ENCODE data around the gene TAF11L14. TPM values are rescaled to one million over a fixed set of nuclear protein-coding genes. Genes with fewer than 3 reads are reported as not detected.

TAF11L14 gene
- total and polyA plus RNA-seq, 4 donors: not detected

GRCh38 chr5:17679597-17680203 is 45.4 kb downstream of the TAF11L14 start:
- 87% methylated on average over 8 of the region's 8 CpGs for whole genome bisulfite sequencing
- Histone ChIP-seq H3K9ac (ENCODE audit: low read depth in 1 of 2, low read length in 2 of 2) (no peak overlapping the region), H3K9me3 (ENCODE audit: control insufficient read depth in 4 of 4, low read length in 3 of 4) (no peaks in the 10 kb centered on the region), H3K4me1 (ENCODE audit: control insufficient read depth in 4 of 4, insufficient read depth in 4 of 4, low read length in 3 of 4) (no peaks in the 10 kb centered on the region), H3K27me3 (ENCODE audit: control insufficient read depth in 4 of 4, insufficient read depth in 4 of 4, low read length in 3 of 4) (peaks cover 0 to 2% (median 0%) of the 10 kb centered on the region in 4 donors), H3K4me3 (ENCODE audit: low read depth in 1 of 3, low read length in 3 of 3) (no peak overlapping the region), H3K36me3 (ENCODE audit: control insufficient read depth in 4 of 4, insufficient read depth in 3 of 4, low read depth in 1 of 4, low read length in 3 of 4) (no peaks in the 10 kb centered on the region), H3K27ac (ENCODE audit: low read depth in 1 of 2, low read length in 2 of 2) (no peak overlapping the region)
- no peak for DNase-seq (ENCODE audit: low spot score)
- no peak for TF ChIP-seq RAD21 (IDR thresholded peaks at IDR 0.05)
- no peak for TF ChIP-seq MAX (IDR thresholded peaks at IDR 0.05)
- no peak for TF ChIP-seq RXRA (IDR thresholded peaks at IDR 0.05)
- no peak for TF ChIP-seq CTCF (IDR thresholded peaks at IDR 0.05; ENCODE audit: low read depth, low read length, missing input control)
- no peak for TF ChIP-seq ATF3 (IDR thresholded peaks at IDR 0.05)
- TF ChIP-seq YY1 (IDR thresholded peaks at IDR 0.05): no peak
- TF ChIP-seq TAF1 (conservative IDR thresholded peaks at IDR 0.05): no peak
- TF ChIP-seq NR2F2 (IDR thresholded peaks at IDR 0.05): no peak

GRCh38 chr5:17680737-17681136 is 46.5 kb downstream of the TAF11L14 start:
- TF ChIP-seq MAX (IDR thresholded peaks at IDR 0.05): no peak
- TF ChIP-seq HNF4G (IDR thresholded peaks at IDR 0.05): no peak
- TF ChIP-seq YY1 (IDR thresholded peaks at IDR 0.05): no peak
- no peak for TF ChIP-seq GABPA (IDR thresholded peaks at IDR 0.05 in 1 of 2, conservative IDR thresholded peaks at IDR 0.05 in 1 of 2)
- no peak for TF ChIP-seq ZBTB33 (IDR thresholded peaks at IDR 0.05)
- TF ChIP-seq REST (IDR thresholded peaks at IDR 0.05): no peak
- TF ChIP-seq RXRA (IDR thresholded peaks at IDR 0.05): no peak
- TF ChIP-seq SP1 (IDR thresholded peaks at IDR 0.05): no peak
- TF ChIP-seq JUND (IDR thresholded peaks at IDR 0.05): no peak
- TF ChIP-seq EGR1 (IDR thresholded peaks at IDR 0.05; ENCODE audit: low read depth in 2 of 2): no peak
- TF ChIP-seq ATF3 (IDR thresholded peaks at IDR 0.05): no peak
- no peak for TF ChIP-seq FOXA2 (IDR thresholded peaks at IDR 0.05)
- TF ChIP-seq NR2F2 (IDR thresholded peaks at IDR 0.05): no peak
- TF ChIP-seq CTCF (IDR thresholded peaks at IDR 0.05; ENCODE audit: low read depth, low read length, missing input control): no peak
- no peak for TF ChIP-seq RAD21 (IDR thresholded peaks at IDR 0.05)
- no peak for TF ChIP-seq FOXA1 (IDR thresholded peaks at IDR 0.05)
- TF ChIP-seq HNF4A (conservative IDR thresholded peaks at IDR 0.05): no peak
- no peak for TF ChIP-seq TAF1 (conservative IDR thresholded peaks at IDR 0.05)
- Histone ChIP-seq H3K4me3 (ENCODE audit: low read depth in 1 of 3, low read length in 3 of 3) (no peak overlapping the region), H3K9me3 (ENCODE audit: control insufficient read depth in 4 of 4, low read length in 3 of 4) (no peaks in the 10 kb centered on the region), H3K27ac (ENCODE audit: low read depth in 1 of 2, low read length in 2 of 2) (no peak overlapping the region), H3K9ac (ENCODE audit: low read depth in 1 of 2, low read length in 2 of 2) (no peak overlapping the region), H3K4me1 (ENCODE audit: control insufficient read depth in 4 of 4, insufficient read depth in 4 of 4, low read length in 3 of 4) (no peaks in the 10 kb centered on the region), H3K36me3 (ENCODE audit: control insufficient read depth in 4 of 4, insufficient read depth in 3 of 4, low read depth in 1 of 4, low read length in 3 of 4) (no peaks in the 10 kb centered on the region), H3K27me3 (ENCODE audit: control insufficient read depth in 4 of 4, insufficient read depth in 4 of 4, low read length in 3 of 4) (peaks cover 0 to 2% (median 0%) of the 10 kb centered on the region in 4 donors)
- 63% methylated on average over 2 of the region's 2 CpGs for WGBS
- no peak for DNase-seq (ENCODE audit: low spot score)

Measured in liver (tissue), 9 donors.